Caco-2 (cell line): ENCODE measurements around the gene EGFL8. TPM values are rescaled to one million over a fixed set of nuclear protein-coding genes. Genes with fewer than 3 reads are reported as not detected.

Source experiments
- BruUV-seq: library from RNA; stranded (reverse); fragments of 400-500 nt; replicated peaks from 2 replicates; lab custom pipeline; 2021; lab: Mats Ljungman, UMichigan
- CTCF ChIA-PET: fragments of 300-600 bp; sonication (Branson Sonifier 250); formaldehyde crosslinking; loops from one replicate; lab custom pipeline; 2022; ENCODE audit warnings: antibody characterized with exemption; lab: Charles Lee
- POLR2A ChIA-PET: fragments of 300-600 bp; sonication (Branson Sonifier 250); formaldehyde crosslinking; loops from one replicate; lab custom pipeline; 2022; ENCODE audit warnings: antibody characterized with exemption; lab: Charles Lee
- DNase-seq, 2 experiments: peaks; one replicate each; pipeline versions ENCODE4 v3.0.0 to v3.0.0-alpha.2; 2020 to 2022
- H3K27me3 ChIP-seq: replicated peaks from 2 replicates; pipeline ENCODE4 v1.6.0; 2011; ENCODE audit warnings: low read length; ENCODE audit not compliant: control insufficient read depth, insufficient read depth
- H3K36me3 ChIP-seq: 2 replicates; pipeline ENCODE4 v1.5.1; 2011; ENCODE audit warnings: low read length; ENCODE audit not compliant: control insufficient read depth, insufficient read depth
- H3K4me1 ChIP-seq: fragments of 250-450 bp; sonication (Bioruptor Pico); 2 replicates; pipeline ENCODE4 v1.5.1; 2020; ENCODE audit warnings: mild to moderate bottlenecking
- H3K4me3 ChIP-seq: 2 replicates; pipeline ENCODE4 v1.5.1; 2011; ENCODE audit warnings: low read depth, mild to moderate bottlenecking, control low read depth, low read length
- H3K9me3 ChIP-seq: fragments of 250-450 bp; sonication (Bioruptor Pico); 2 replicates; pipeline ENCODE4 v1.5.1; 2020; ENCODE audit warnings: mild to moderate bottlenecking, moderate library complexity
- H3K27ac Mint-ChIP-seq: one replicate; pipeline ENCODE4 v1.8.0; 2022; ENCODE audit warnings: mixed read lengths; ENCODE audit not compliant: unreplicated experiment
- H3K27me3 Mint-ChIP-seq: one replicate; pipeline ENCODE4 v1.8.0; 2022; ENCODE audit warnings: mixed read lengths; ENCODE audit not compliant: insufficient read depth, unreplicated experiment
- H3K36me3 Mint-ChIP-seq: one replicate; pipeline ENCODE4 v1.8.0; 2022; ENCODE audit warnings: mild to moderate bottlenecking, mixed read lengths; ENCODE audit not compliant: insufficient read depth, unreplicated experiment
- H3K4me1 Mint-ChIP-seq: one replicate; pipeline ENCODE4 v1.8.0; 2022; ENCODE audit warnings: low read depth, mixed read lengths; ENCODE audit not compliant: unreplicated experiment
- H3K4me3 Mint-ChIP-seq: one replicate; pipeline ENCODE4 v1.8.0; 2022; ENCODE audit warnings: mild to moderate bottlenecking, moderate library complexity, mixed read lengths; ENCODE audit not compliant: unreplicated experiment
- H3K9me3 Mint-ChIP-seq: one replicate; pipeline ENCODE4 v1.8.0; 2022; ENCODE audit warnings: mixed read lengths; ENCODE audit not compliant: unreplicated experiment
- CTCF ChIP-seq, 2 experiments: fragments of 200-600 bp in 1 of 2; IDR thresholded peaks; 1 replicate in 1 of 2; 2 replicates in 1 of 2; pipeline versions ENCODE4 v1.5.1 to v1.8.0; 2011 to 2022; ENCODE audit warnings: antibody characterized with exemption in 1 of 2, control low read depth in 1 of 2, inconsistent platforms in 1 of 2, low read depth in 1 of 2, low read length in 1 of 2, mild to moderate bottlenecking in 1 of 2, moderate library complexity in 1 of 2; ENCODE audit not compliant: insufficient read depth in 1 of 2, severe bottlenecking in 1 of 2, unreplicated experiment in 1 of 2
- intact Hi-C: fragments of 100-400 bp; cut with micrococcal nuclease; formaldehyde crosslinking; loops from one replicate; pipeline ENCODE4 v1.10.0; 2022; ENCODE audit not compliant: unreplicated experiment
- total RNA-seq: library from RNA; stranded (reverse); gene quantifications from 2 replicates; pipeline ENCODE4 v1.2.3, GENCODE V29; 2022

EGFL8 gene
- total RNA-seq, 1 experiment from 2014 or later = 45.0 TPM

DNA sequence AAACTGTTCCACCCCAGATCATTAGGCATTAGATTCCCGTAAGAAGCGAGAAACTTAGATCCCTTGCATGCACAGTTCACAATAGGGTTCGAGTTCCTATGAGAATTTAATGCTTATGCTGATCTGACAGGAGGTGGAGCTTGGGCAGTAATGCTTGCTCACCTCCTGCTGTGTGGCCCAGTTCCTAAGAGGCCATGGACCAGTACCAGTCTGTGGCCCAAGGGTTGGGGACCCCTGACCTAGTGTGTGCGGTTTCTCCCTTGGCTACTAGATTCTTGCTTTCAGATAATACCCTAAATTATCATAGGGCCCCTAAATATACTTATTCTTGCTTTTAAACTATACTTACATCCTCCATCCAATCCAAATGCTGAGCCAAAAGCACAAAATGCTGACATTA lies 30.0 kb downstream of the EGFL8 start:
- Histone ChIP-seq H3K4me3 (no peak overlapping the region), H3K27me3 (no peaks in the 10 kb centered on the region), H3K4me1 (peaks cover 15% of the 10 kb centered on the region), H3K36me3 (no peaks in the 10 kb centered on the region), H3K9me3 (no peaks in the 10 kb centered on the region)
- peak overlapping the region; percentile 94 for H3K4me3 Mint-ChIP-seq
- intact Hi-C loops = loop anchor here (2.0 to 10.0 kb wide), 2 partner anchors 76 to 770 kb away; partner anchors contain the start of gene BRD2
- no TSS peak for BruUV-seq
- peak overlapping the region; percentile 99 for H3K27ac Mint-ChIP-seq
- no peak for DNase-seq
- H3K9me3 Mint-ChIP-seq = no peaks in the 10 kb centered on the region
- peaks cover 19% of the 10 kb centered on the region for H3K36me3 Mint-ChIP-seq
- H3K4me1 Mint-ChIP-seq = peaks cover 16% of the 10 kb centered on the region
- ChIA-PET CTCF (no interaction called here), POLR2A (no interaction called here)
- H3K27me3 Mint-ChIP-seq = no peaks in the 10 kb centered on the region
- no peak for TF ChIP-seq CTCF (IDR thresholded peaks at IDR 0.05; ENCODE audit: insufficient read depth in 1 of 2, low read depth in 1 of 2, low read length in 1 of 2, severe bottlenecking in 1 of 2, unreplicated experiment in 1 of 2)

- Mint-ChIP-seq H3K4me3 (peak overlapping the region; percentile 94), H3K9me3 (no peaks in the 10 kb centered on the region), H3K36me3 (peaks cover 16% of the 10 kb centered on the region), H3K27me3 (no peaks in the 10 kb centered on the region), H3K4me1 (peaks cover 16% of the 10 kb centered on the region), H3K27ac (peak overlapping the region; percentile 99)
- intact Hi-C loops = loop anchor here (1.0 to 10.0 kb wide), 4 partner anchors 18 to 770 kb away; partner anchors contain the start of genes BRD2 and PPT2
- ChIA-PET POLR2A (interaction anchor here (0.5 to 1.5 kb wide), 14 partner anchors 8 to 1005 kb away, joined by 3 to 29 read pairs (median 6); partner anchors contain the start of genes AGPAT1, ATF6B, FKBPL and NEU1), CTCF (interaction anchor here (0.5 to 1.7 kb wide), 22 partner anchors 11 to 777 kb away, joined by 3 to 24 read pairs (median 4); partner anchors contain the start of genes ATF6B, FKBPL, PRRT1 and RNF5)
- BruUV-seq = TSS peak; percentile 99
- Histone ChIP-seq H3K36me3 (no peaks in the 10 kb centered on the region), H3K4me1 (peaks cover 15% of the 10 kb centered on the region), H3K4me3 (peak overlapping the region; percentile 43), H3K9me3 (no peaks in the 10 kb centered on the region), H3K27me3 (no peaks in the 10 kb centered on the region)
- peak; percentile 45 to 52 for DNase-seq
- TF ChIP-seq CTCF (IDR thresholded peaks at IDR 0.05; ENCODE audit: insufficient read depth in 1 of 2, low read depth in 1 of 2, low read length in 1 of 2, severe bottlenecking in 1 of 2, unreplicated experiment in 1 of 2) = peak; percentile 39 to 46
These were observed 30.6 kb downstream of the EGFL8 start for GRCh38 chr6:32194825-32195651.

- Mint-ChIP-seq H3K36me3 (peaks cover 16% of the 10 kb centered on the region), H3K27me3 (no peaks in the 10 kb centered on the region), H3K27ac (peak overlapping the region; percentile 99), H3K4me3 (peak overlapping the region; percentile 94), H3K4me1 (peaks cover 16% of the 10 kb centered on the region), H3K9me3 (no peaks in the 10 kb centered on the region)
- peak; percentile 100 for DNase-seq
- Histone ChIP-seq H3K9me3 (no peaks in the 10 kb centered on the region), H3K4me3 (peak overlapping the region; percentile 95), H3K4me1 (peaks cover 15% of the 10 kb centered on the region), H3K36me3 (no peaks in the 10 kb centered on the region), H3K27me3 (no peaks in the 10 kb centered on the region)
- ChIA-PET CTCF (interaction anchor here (0.5 to 1.7 kb wide), 24 partner anchors 11 to 789 kb away, joined by 3 to 24 read pairs (median 4); partner anchors contain the start of genes ATF6B, FKBPL, PRRT1 and RNF5), POLR2A (interaction anchor here (0.5 to 1.5 kb wide), 14 partner anchors 9 to 1004 kb away, joined by 3 to 29 read pairs (median 6); partner anchors contain the start of genes AGPAT1, ATF6B, FKBPL and NEU1)
- BruUV-seq = no TSS peak
- peak; percentile 17 to 70 for TF ChIP-seq CTCF (IDR thresholded peaks at IDR 0.05; ENCODE audit: insufficient read depth in 1 of 2, low read depth in 1 of 2, low read length in 1 of 2, severe bottlenecking in 1 of 2, unreplicated experiment in 1 of 2)
- intact Hi-C loops = loop anchor here (1.0 to 10.0 kb wide), 4 partner anchors 18 to 769 kb away; partner anchors contain the start of genes BRD2 and PPT2
These were observed 31.2 kb downstream of the EGFL8 start for GRCh38 chr6:32195652-32195901.
